Adrenal gland (tissue), 5 donors: ENCODE data around the gene DIS3L.
"Not testable (repeated sequence)": the region's sequence is repeated elsewhere in the genome, so short reads cannot be mapped to it uniquely, and the experiment has no call there.

Experiments used
- CTCF ChIP-seq, 6 experiments: fragments of 450-650 bp in 4 of 6; fragments of 200-600 bp in 2 of 6; sonication (generic) in 1 of 6; IDR thresholded peaks; 1 replicate in 5 of 6; 2 replicates in 1 of 6; pipeline versions ENCODE4 v1.5.1 to v1.8.0; 2016 to 2021; ENCODE audit warnings: antibody characterized with exemption in 6 of 6, mild to moderate bottlenecking in 2 of 6, moderate library complexity in 1 of 6
- POLR2A ChIP-seq, 2 donors: fragments of 450-650 bp; IDR thresholded peaks; one replicate each; pipeline ENCODE4 v1.6.1; 2017; ENCODE audit warnings: antibody characterized with exemption in 2 of 2, mild to moderate bottlenecking in 2 of 2, moderate library complexity in 1 of 2
- donor health status: DM: no; HTN: no; CAD: no.

- TF ChIP-seq CTCF, POLR2A (IDR thresholded peaks at IDR 0.05): not testable (repeated sequence)
Observed at GRCh38 chr15:66245832-66246231, 47.5 kb upstream of the DIS3L start.
